Testis (tissue), 2 donors: ENCODE data around the gene RSPRY1.

Experiments
- POLR2A ChIP-seq: fragments of 450-650 bp; IDR thresholded peaks from one replicate; pipeline ENCODE4 v1.6.1; 2017; ENCODE audit warnings: antibody characterized with exemption, mild to moderate bottlenecking, moderate library complexity
- TF ChIP-seq, protein P1 (sequence below), 3 experiments: fragments of 450-650 bp in 2 of 3; fragments of 200-600 bp in 1 of 3; sonication (generic) in 1 of 3; IDR thresholded peaks; one replicate each; pipeline ENCODE4 v1.5.1; 2016 to 2019; ENCODE audit warnings: antibody characterized with exemption in 3 of 3, mild to moderate bottlenecking in 2 of 3, moderate library complexity in 1 of 3

DNA sequence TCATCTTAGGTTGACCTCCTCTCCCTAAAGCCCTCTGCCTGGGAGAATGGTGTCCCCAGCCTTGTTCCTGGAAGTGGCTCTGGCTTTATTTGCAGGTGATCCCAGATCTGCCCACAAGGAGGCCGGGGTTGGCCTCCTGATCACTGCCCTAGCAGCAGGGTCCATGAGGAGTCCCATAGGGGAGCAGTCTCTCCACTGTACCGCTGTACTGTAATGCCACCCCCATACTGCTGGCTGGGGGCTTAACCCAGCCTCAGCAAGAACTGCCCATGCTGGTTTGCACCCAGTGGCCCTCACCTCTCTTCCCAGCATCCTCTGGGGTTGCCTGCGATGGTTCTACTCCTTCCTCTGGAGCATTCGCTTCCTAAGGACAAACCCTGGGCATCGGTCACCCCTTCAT, 39.4 kb upstream of the RSPRY1 start:
- TF ChIP-seq, protein P1, sequence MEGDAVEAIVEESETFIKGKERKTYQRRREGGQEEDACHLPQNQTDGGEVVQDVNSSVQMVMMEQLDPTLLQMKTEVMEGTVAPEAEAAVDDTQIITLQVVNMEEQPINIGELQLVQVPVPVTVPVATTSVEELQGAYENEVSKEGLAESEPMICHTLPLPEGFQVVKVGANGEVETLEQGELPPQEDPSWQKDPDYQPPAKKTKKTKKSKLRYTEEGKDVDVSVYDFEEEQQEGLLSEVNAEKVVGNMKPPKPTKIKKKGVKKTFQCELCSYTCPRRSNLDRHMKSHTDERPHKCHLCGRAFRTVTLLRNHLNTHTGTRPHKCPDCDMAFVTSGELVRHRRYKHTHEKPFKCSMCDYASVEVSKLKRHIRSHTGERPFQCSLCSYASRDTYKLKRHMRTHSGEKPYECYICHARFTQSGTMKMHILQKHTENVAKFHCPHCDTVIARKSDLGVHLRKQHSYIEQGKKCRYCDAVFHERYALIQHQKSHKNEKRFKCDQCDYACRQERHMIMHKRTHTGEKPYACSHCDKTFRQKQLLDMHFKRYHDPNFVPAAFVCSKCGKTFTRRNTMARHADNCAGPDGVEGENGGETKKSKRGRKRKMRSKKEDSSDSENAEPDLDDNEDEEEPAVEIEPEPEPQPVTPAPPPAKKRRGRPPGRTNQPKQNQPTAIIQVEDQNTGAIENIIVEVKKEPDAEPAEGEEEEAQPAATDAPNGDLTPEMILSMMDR (IDR thresholded peaks at IDR 0.05): peak in 1 of 3 experiments; percentile 3
- TF ChIP-seq POLR2A: no peak
